CD4-positive, alpha-beta memory T cell (primary cell): ENCODE results near the gene SOX5. TPM values are rescaled to one million over a fixed set of nuclear protein-coding genes. Genes with fewer than 3 reads are reported as not detected.
"Not testable (repeated sequence)": the region's sequence is repeated elsewhere in the genome, so short reads cannot be mapped to it uniquely, and the experiment has no call there.

Source experiments
- CTCF ChIA-PET: fragments of 350-600 bp; sonication (Branson Sonifier 250); formaldehyde crosslinking; loops from one replicate; lab custom pipeline; 2021; ENCODE audit warnings: inconsistent platforms; ENCODE audit not compliant: partially characterized antibody; lab: Charles Lee
- POLR2A ChIA-PET: fragments of 350-600 bp; sonication (Branson Sonifier 250); formaldehyde crosslinking; loops from one replicate; lab custom pipeline; 2021; ENCODE audit not compliant: partially characterized antibody; lab: Charles Lee
- DNase-seq, 5 donors: peaks; one replicate each; pipeline versions ENCODE4 v3.0.0 to v3.0.0-alpha.2; 2020 to 2022; ENCODE audit warnings: mixed read lengths in 1 of 5
- H3K27ac ChIP-seq: one replicate; pipeline ENCODE4 v1.7.0; 2013; ENCODE audit warnings: low read depth, low read length
- H3K27me3 ChIP-seq: 2 replicates; pipeline ENCODE4 v1.7.0; 2013; ENCODE audit warnings: mild to moderate bottlenecking, low read length, moderate library complexity; ENCODE audit not compliant: insufficient read depth
- H3K36me3 ChIP-seq: 2 replicates; pipeline ENCODE4 v1.7.0; 2013; ENCODE audit warnings: mild to moderate bottlenecking, low read length, moderate library complexity; ENCODE audit not compliant: insufficient read depth
- H3K4me1 ChIP-seq: 2 replicates; pipeline ENCODE4 v1.7.0; 2013; ENCODE audit warnings: mild to moderate bottlenecking, low read length, moderate library complexity; ENCODE audit not compliant: insufficient read depth
- H3K4me3 ChIP-seq, 2 donors: one replicate each; pipeline ENCODE4 v1.7.0; 2013; ENCODE audit warnings: low read length in 2 of 2, mild to moderate bottlenecking in 1 of 2
- H3K9me3 ChIP-seq, 2 donors: one replicate each; pipeline ENCODE4 v1.7.0; 2013; ENCODE audit warnings: low read length in 2 of 2, control low read depth in 1 of 2; ENCODE audit not compliant: control insufficient read depth in 1 of 2
- H3K27ac Mint-ChIP-seq, 7 donors: one replicate each; pipeline ENCODE4 v1.8.0; 2020 to 2021; ENCODE audit warnings: mixed read lengths in 7 of 7, mild to moderate bottlenecking in 6 of 7, inconsistent platforms in 3 of 7, moderate library complexity in 3 of 7
- H3K27me3 Mint-ChIP-seq, 2 donors: one replicate each; pipeline ENCODE4 v1.8.0; 2020 to 2021; ENCODE audit warnings: mixed read lengths in 2 of 2
- H3K36me3 Mint-ChIP-seq, 2 donors: one replicate each; pipeline ENCODE4 v1.8.0; 2020 to 2021; ENCODE audit warnings: mixed read lengths in 2 of 2, inconsistent platforms in 1 of 2, mild to moderate bottlenecking in 1 of 2
- H3K4me1 Mint-ChIP-seq, 4 donors: one replicate each; pipeline ENCODE4 v1.8.0; 2020 to 2021; ENCODE audit warnings: mixed read lengths in 4 of 4, mild to moderate bottlenecking in 1 of 4
- H3K4me3 Mint-ChIP-seq, 8 donors: one replicate each; pipeline ENCODE4 v1.8.0; 2020 to 2021; ENCODE audit warnings: mixed read lengths in 8 of 8, mild to moderate bottlenecking in 7 of 8, moderate library complexity in 6 of 8, inconsistent platforms in 3 of 8
- H3K9me3 Mint-ChIP-seq, 8 donors: one replicate each; pipeline ENCODE4 v1.8.0; 2020 to 2021; ENCODE audit warnings: mixed read lengths in 8 of 8, mild to moderate bottlenecking in 5 of 8, inconsistent platforms in 3 of 8, moderate library complexity in 1 of 8
- intact Hi-C: fragments of 100-400 bp; cut with micrococcal nuclease; formaldehyde crosslinking; loops from one replicate; pipeline ENCODE4 v1.15.1; 2023
- polyA plus RNA-seq, 2 donors: library from polyadenylated mRNA; unstranded; fragments of 300-500 nt; fragmentation: Illumina TruSeq; gene quantifications; one replicate each; pipeline ENCODE4 v1.2.3, GENCODE V29; 2021
- total RNA-seq, 2 experiments: library from RNA; stranded (reverse); gene quantifications; one replicate each; pipeline ENCODE4 v1.2.3, GENCODE V29; 2021

SOX5 gene
- total and polyA plus RNA-seq, 4 experiments from 2014 or later = 0.29 TPM; not detected in 3

- CTCF ChIA-PET = no interaction called here
- H3K36me3 Mint-ChIP-seq = no peaks in the 10 kb centered on the region
- no peak for DNase-seq
- Histone ChIP-seq H3K4me3 (no peak overlapping the region), H3K9me3 (no peaks in the 10 kb centered on the region), H3K27me3 (no peaks in the 10 kb centered on the region), H3K4me1 (no peaks in the 10 kb centered on the region), H3K36me3 (no peaks in the 10 kb centered on the region), H3K27ac (no peak overlapping the region)
- H3K4me1 Mint-ChIP-seq = no peaks in the 10 kb centered on the region
- H3K27ac Mint-ChIP-seq = no peak overlapping the region
- intact Hi-C loops = no loop called here
- POLR2A ChIA-PET = no interaction called here
- no peaks in the 10 kb centered on the region for H3K27me3 Mint-ChIP-seq
- H3K9me3 Mint-ChIP-seq = peaks cover 0 to 9% (median under 1%) of the 10 kb centered on the region in 8 donors
- H3K4me3 Mint-ChIP-seq = no peak overlapping the region
Observed at GRCh38 chr12:23721268-23721667, 228.2 kb downstream of the SOX5 start.

GRCh38 chr12:23719493-23719892 lies 230.0 kb downstream of the SOX5 start:
- H3K36me3 Mint-ChIP-seq = no peaks in the 10 kb centered on the region
- intact Hi-C loops = no loop called here

GRCh38 chr12:23710361-23710760 lies 239.1 kb downstream of the SOX5 start:
- DNase-seq, POLR2A ChIA-PET, H3K4me3 ChIP-seq, H3K4me1 Mint-ChIP-seq, H3K27me3 ChIP-seq, H3K9me3 Mint-ChIP-seq, H3K27me3 Mint-ChIP-seq, intact Hi-C loops, H3K36me3 Mint-ChIP-seq, H3K4me3 Mint-ChIP-seq, H3K4me1 ChIP-seq, H3K27ac ChIP-seq, H3K9me3 ChIP-seq, H3K27ac Mint-ChIP-seq, CTCF ChIA-PET, H3K36me3 ChIP-seq: not testable (repeated sequence)

More at GRCh38 chr12:23719493-23719892, 230.0 kb downstream of the SOX5 start:
- Histone ChIP-seq H3K4me3 (no peak overlapping the region), H3K27me3 (no peaks in the 10 kb centered on the region), H3K27ac (no peak overlapping the region), H3K36me3 (no peaks in the 10 kb centered on the region), H3K4me1 (no peaks in the 10 kb centered on the region), H3K9me3 (no peaks in the 10 kb centered on the region)
- DNase-seq = no peak
- CTCF ChIA-PET = no interaction called here
- no peak overlapping the region for H3K27ac Mint-ChIP-seq
- no peaks in the 10 kb centered on the region for H3K4me1 Mint-ChIP-seq
- no peaks in the 10 kb centered on the region for H3K27me3 Mint-ChIP-seq
- POLR2A ChIA-PET = no interaction called here
- peaks cover 0 to 7% (median 0%) of the 10 kb centered on the region in 8 donors for H3K9me3 Mint-ChIP-seq
- H3K4me3 Mint-ChIP-seq = no peak overlapping the region

- Histone ChIP-seq H3K4me1 (no peaks in the 10 kb centered on the region), H3K27ac (no peak overlapping the region), H3K9me3 (no peaks in the 10 kb centered on the region), H3K4me3 (no peak overlapping the region), H3K36me3 (no peaks in the 10 kb centered on the region), H3K27me3 (no peaks in the 10 kb centered on the region)
- H3K9me3 Mint-ChIP-seq = peaks cover 0 to 7% (median 0%) of the 10 kb centered on the region in 8 donors
- H3K27me3 Mint-ChIP-seq = no peaks in the 10 kb centered on the region
- no peaks in the 10 kb centered on the region for H3K4me1 Mint-ChIP-seq
- H3K4me3 Mint-ChIP-seq = no peak overlapping the region
- ChIA-PET POLR2A (no interaction called here), CTCF (no interaction called here)
- intact Hi-C loops = no loop called here
- H3K36me3 Mint-ChIP-seq = no peaks in the 10 kb centered on the region
- no peak for DNase-seq
- H3K27ac Mint-ChIP-seq = no peak overlapping the region
Observed at GRCh38 chr12:23708185-23708837, 241.2 kb downstream of the SOX5 start.

GRCh38 chr12:23707270-23707669 lies 242.2 kb downstream of the SOX5 start:
- no peaks in the 10 kb centered on the region for H3K9me3 ChIP-seq
- CTCF ChIA-PET = no interaction called here

GRCh38 chr12:23704992-23705943 lies 244.2 kb downstream of the SOX5 start:
- Histone ChIP-seq H3K4me3 (no peak overlapping the region), H3K9me3 (no peaks in the 10 kb centered on the region), H3K27ac (no peak overlapping the region), H3K27me3 (no peaks in the 10 kb centered on the region), H3K4me1 (no peaks in the 10 kb centered on the region), H3K36me3 (no peaks in the 10 kb centered on the region)
- H3K4me3 Mint-ChIP-seq = no peak overlapping the region
- CTCF ChIA-PET = no interaction called here
- no peaks in the 10 kb centered on the region for H3K4me1 Mint-ChIP-seq
- POLR2A ChIA-PET = no interaction called here
- H3K36me3 Mint-ChIP-seq = no peaks in the 10 kb centered on the region
- no peak overlapping the region for H3K27ac Mint-ChIP-seq
- DNase-seq = no peak
- H3K27me3 Mint-ChIP-seq = no peaks in the 10 kb centered on the region
- peaks cover 0 to 4% (median under 1%) of the 10 kb centered on the region in 8 donors for H3K9me3 Mint-ChIP-seq
- intact Hi-C loops = no loop called here

More at GRCh38 chr12:23707270-23707669, 242.2 kb downstream of the SOX5 start:
- no peak for DNase-seq
- Mint-ChIP-seq H3K4me1 (no peaks in the 10 kb centered on the region), H3K9me3 (peaks cover 0 to 4% (median 0%) of the 10 kb centered on the region in 8 donors), H3K4me3 (no peak overlapping the region), H3K36me3 (no peaks in the 10 kb centered on the region), H3K27ac (no peak overlapping the region), H3K27me3 (no peaks in the 10 kb centered on the region)
- Histone ChIP-seq H3K27ac (no peak overlapping the region), H3K4me3 (no peak overlapping the region), H3K36me3 (no peaks in the 10 kb centered on the region), H3K27me3 (no peaks in the 10 kb centered on the region), H3K4me1 (no peaks in the 10 kb centered on the region)
- POLR2A ChIA-PET = no interaction called here
- intact Hi-C loops = no loop called here

- POLR2A ChIA-PET = no interaction called here
- no peak for DNase-seq
Observed at GRCh38 chr12:23703051-23703450, 246.4 kb downstream of the SOX5 start.

More at GRCh38 chr12:23703051-23703450, 246.4 kb downstream of the SOX5 start:
- no peak overlapping the region for H3K4me3 Mint-ChIP-seq
- no peaks in the 10 kb centered on the region for H3K36me3 ChIP-seq
- no peak overlapping the region for H3K27ac Mint-ChIP-seq
- no peaks in the 10 kb centered on the region for H3K4me1 ChIP-seq
- no peak overlapping the region for H3K4me3 ChIP-seq
- H3K4me1 Mint-ChIP-seq = no peaks in the 10 kb centered on the region
- H3K9me3 Mint-ChIP-seq = peaks cover 0 to 4% (median 0%) of the 10 kb centered on the region in 8 donors
- no peaks in the 10 kb centered on the region for H3K27me3 ChIP-seq
- no peaks in the 10 kb centered on the region for H3K36me3 Mint-ChIP-seq
- H3K9me3 ChIP-seq = no peaks in the 10 kb centered on the region
- H3K27me3 Mint-ChIP-seq = no peaks in the 10 kb centered on the region
- CTCF ChIA-PET = no interaction called here
- H3K27ac ChIP-seq = no peak overlapping the region
- intact Hi-C loops = no loop called here
